GM21737 (cell line): ENCODE data around the gene GRIK2.
"Not testable (repeated sequence)": the region's sequence is repeated elsewhere in the genome, so short reads cannot be mapped to it uniquely, and the experiment has no call there.

ENCODE experiments used
- ATAC-seq: cut with Tn5 transposase; IDR thresholded peaks from one replicate; pipeline ENCODE4 v1.9.1; 2021; ENCODE audit warnings: mild to moderate bottlenecking, moderate library complexity; ENCODE audit not compliant: unreplicated experiment

GRIK2 gene

DNA sequence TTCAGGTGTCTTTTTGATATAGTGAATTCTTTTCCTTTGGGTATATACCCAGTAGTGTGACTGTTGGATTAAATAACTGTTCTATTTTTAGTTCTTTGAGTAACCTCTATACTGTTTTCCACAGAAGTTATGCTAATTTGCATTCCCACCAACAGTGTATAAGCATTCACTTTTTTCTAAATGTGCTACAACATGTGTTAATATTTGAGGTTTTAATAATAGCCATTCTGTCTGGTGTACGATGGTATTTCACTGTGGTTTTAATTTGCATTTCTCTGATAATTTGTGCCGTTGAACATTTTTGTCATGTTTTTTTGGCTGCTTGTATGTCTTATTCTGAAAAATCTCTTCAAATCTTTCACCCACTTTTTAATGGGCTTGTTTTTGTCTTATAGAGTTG is 563.5 kb downstream of the GRIK2 start:
- no peak for ATAC-seq

DNA sequence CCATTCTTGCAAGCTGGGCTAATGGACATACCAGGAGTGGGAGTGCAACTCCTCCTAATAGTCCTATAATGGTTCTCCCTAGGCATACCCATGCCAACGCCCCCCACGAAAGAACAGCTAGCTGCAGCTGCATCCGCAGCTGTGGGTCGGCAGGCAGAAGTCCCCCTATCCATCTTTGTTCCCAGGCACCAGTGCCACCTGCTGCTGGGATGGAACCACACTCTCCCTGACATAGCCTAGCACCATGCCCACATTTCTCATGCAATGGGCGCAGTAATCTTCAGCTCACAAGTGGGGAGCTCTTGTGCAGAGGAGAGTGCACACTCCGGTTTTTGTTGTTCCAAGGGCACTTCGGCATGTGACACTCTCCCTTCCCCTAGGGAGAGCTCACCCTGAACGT is 567.8 kb downstream of the GRIK2 start:
- ATAC-seq: no peak

DNA sequence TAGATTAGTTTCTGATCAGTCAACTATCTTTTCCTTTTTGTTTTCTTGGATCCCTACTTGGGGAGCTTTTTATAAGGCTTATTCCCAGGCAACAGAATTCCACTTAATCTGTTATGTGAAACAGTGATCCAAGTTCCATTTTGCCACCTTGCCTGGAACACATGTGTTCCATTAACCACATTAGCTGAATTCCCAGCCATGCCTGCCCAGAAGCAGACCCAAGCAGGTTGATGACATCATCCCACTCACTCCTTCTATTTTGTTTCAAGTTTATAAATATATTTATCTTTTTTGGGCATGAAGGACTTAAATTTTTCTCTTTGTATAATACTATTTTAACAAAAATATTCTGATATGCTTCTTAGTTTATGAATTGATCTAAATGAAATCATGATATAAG is 587.4 kb downstream of the GRIK2 start:
- ATAC-seq: no peak

DNA sequence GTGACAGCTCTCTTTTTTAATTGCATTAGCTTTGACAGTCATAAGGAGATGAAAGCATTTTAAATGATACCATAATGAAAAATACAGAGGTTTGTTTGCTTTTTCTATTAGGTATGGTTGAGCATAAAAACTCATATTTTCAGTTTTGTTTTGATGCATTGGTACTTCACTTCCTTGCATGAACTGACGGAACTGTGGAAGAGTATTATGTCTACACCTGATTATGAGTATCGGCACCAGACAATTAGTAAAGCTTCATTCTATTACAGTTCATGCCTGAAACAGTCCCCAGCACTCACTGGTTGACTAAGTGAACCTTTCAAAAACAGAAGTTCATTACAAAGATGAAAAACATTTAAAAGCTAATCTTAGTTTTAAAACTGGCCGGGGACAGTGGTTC is 593.0 kb downstream of the GRIK2 start:
- no peak for ATAC-seq

DNA sequence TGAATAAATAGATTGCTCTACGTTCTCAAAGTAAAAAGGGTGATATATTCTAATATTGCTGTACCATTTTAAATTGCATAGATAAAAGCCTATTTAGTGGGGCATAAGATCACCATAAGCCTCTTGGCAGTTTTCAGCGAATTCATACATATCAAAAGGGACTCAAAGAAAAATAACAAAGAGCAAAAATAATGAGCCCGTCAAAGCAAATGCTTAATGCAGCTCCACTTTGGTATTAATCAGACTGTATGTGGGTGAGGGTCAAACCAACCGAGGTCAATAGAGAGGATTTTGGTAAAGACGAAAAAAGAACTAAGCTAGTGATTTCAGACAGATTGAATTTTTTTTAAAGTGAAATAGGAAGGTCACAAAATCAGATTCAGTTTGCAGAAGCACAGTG is 598.8 kb downstream of the GRIK2 start:
- ATAC-seq: no peak

DNA sequence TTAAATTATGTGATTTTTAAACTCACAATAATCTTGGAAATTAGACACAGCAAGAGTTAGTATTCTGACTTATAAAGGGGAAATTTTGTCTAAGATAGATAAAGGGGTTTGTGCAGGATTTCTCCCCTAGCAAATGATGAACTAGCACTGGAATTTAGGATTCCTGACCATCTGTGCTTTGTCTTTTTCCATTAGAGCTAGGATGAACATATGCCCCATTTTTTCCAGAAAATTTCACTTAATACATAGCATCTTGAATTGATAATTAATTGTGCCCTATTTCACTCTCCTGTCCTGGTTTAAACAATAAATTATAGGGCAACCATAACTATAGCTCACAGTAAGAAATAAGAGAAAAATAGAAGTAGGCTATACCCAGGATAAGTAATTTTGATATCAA is 601.0 kb downstream of the GRIK2 start:
- no peak for ATAC-seq

DNA sequence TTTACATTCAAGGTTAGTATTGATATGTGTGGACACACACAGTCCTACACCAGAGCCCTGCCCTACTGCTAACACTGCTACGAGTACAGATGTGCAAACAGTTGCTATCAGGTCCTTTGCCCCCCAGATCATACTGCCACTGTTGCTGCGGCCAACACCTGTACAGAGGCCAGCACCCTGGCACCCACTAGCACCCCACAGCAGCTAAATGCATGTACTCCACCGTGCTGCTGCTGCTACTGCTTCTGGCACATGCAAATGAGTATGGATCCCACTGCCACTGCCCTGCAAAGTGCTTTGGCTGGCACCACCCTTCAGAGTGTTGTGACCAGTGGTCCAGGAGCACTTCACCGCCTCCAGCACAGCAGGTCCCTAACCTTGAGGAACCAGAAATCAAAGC is 621.9 kb downstream of the GRIK2 start:
- no peak for ATAC-seq

DNA sequence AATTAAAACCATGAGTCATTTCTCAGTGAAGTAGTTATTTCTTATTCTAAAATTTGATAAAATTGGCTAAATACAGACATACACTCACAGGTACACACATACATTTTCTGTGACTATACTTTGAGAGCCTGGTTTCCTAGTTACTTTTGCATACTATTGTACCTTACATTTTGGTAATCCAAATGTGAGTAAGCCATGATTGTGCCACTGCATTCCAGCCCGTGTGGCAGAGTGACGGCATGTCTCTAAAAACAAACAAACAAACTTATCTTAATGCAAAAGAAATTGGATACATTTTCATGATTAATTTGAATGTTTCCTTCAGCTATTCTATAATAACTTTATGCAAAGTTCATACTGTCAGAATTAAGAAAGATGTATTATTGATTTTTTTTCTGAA is 628.8 kb downstream of the GRIK2 start:
- ATAC-seq: no peak

DNA sequence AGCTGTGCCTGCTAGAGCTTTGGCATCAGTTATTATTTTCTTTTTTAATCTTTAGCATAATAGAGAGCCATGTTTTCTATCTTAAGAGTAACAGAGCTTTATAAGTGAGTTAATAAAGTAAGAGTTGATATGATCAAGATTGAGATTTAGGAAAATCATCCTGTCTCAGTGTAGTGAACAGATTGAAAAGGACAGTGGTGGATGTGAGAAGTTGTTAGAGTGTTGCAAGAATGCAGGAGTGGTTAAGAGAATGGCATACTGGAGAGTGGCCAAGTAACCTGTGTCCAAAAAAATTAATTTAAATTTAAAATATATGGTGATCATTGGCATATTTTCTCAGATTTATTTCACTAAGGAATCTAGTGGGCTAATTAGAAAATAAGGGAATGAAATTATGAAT is 629.3 kb downstream of the GRIK2 start:
- no peak for ATAC-seq

DNA sequence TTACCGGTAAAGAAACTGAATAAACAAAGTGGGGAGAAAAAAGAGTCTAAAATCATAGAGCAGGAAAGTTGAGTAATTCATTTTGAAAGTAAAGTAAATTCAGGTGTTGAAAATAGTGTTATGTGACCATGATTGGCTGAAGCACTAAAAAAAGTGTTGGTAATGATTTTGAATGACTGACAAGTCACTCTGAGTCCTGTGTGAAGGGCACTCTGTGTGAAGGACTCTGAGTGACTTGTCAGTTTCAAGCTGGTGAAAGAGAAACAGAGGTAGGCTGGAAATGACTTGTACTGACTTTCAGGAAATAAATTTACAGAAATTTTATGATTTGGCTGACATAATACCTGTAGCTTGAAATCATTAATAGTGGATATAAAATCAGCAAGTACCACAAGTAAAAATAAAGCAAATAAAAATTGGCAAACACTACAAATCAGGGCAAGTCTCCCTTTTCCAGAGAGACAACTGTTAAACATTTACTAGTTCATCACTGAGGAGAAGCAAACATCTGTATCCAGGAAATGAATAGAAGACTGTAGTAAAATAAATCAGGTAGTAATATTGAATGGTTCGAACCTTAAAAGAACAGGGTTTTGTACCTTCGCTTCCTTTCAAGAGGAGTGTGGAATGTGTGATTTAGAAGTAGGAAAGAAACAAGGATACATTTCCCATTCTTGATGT is 630.6 kb downstream of the GRIK2 start:
- ATAC-seq: no peak

DNA sequence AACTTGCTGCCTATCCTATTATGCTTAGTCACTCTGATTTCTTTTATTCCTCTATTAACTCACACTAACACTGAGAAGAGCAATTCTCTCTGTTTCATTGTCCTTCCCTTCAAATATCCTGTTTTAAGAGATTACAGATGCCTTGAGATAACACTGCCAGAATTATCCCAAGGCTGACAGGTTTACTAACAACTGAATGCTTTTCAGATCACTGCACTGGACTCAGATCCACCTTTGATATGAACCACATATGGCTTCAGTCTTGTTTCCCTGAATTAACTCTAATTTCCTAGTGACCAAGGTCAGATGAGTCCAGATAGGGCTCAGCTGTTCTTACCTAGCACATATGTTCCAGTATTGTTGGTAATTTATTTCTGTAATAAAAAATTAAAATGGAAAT is 633.1 kb downstream of the GRIK2 start:
- no peak for ATAC-seq

DNA sequence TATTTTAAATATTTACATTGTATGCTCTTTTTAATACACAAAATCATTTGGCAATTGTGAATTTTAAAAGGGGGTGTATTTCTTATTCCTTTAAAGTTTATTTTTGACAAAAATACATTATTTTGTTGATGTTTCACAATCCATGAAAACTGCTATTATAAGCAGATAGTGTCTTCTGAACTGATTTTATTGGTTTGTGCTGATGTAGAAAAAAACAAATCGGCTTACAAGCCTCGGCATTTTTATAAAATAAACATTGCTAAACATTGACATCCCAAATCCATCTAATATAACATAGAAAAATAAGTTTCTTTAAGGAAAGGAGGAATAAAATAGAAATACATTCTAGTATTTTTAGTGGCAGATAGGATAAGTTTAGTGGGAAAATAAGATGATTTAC is 634.7 kb downstream of the GRIK2 start:
- no peak for ATAC-seq

DNA sequence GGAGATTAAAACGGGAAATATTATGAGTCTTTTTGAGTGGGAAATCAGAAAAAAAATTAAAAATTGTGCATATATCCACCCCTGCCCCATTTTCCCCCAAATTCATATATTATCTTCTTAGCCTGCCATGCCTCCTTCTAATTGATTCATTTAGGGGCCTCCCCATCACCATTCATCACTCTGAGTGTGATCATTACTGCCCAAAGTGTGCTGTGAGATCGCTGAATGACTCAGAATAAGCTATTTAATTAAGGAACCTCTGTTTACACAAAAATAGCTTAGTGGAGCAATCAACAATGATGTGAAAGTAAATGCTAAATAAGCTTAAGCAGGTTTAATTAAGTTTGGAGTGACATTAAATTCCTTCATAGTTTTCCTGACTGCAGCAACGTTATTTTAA is 645.5 kb downstream of the GRIK2 start:
- no peak for ATAC-seq

DNA sequence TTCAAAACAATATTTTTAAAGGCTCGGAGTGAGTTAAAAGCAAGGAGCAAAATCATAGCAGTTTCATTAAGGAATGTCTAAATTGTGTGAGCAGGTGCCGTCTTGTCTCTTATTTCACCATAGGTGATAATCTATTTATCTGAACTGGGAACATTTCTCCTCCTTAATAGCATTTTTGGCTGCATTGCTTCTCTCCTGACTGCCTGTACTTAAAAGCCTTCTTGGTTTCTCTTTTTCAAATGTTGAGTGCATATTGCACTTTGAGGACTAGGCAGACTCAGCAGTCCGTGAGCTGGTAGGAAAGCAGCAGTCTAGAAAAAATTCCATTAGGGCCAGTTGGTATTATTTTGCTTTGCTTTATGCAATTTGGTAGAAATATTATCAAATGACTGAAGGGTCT is 645.9 kb downstream of the GRIK2 start:
- ATAC-seq: no peak

DNA sequence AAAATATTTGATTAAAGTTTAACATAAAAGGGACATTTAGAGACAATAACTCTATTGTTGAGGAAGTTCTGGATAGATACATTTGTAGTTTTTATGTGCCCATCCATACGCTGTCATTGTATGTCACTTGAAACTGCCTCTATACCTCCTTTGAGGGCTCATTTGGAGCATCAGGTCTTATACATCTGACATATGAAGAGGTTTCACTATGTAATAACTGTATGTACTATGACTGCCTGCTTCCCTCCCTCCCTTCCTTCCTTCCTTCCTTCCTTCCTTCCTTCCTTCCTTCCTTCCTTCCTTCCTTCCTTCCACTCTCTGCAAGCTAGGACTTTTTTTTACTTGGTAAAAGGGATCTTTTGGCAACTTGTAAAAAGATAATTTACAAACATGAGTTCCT is 657.5 kb downstream of the GRIK2 start:
- no peak for ATAC-seq

DNA sequence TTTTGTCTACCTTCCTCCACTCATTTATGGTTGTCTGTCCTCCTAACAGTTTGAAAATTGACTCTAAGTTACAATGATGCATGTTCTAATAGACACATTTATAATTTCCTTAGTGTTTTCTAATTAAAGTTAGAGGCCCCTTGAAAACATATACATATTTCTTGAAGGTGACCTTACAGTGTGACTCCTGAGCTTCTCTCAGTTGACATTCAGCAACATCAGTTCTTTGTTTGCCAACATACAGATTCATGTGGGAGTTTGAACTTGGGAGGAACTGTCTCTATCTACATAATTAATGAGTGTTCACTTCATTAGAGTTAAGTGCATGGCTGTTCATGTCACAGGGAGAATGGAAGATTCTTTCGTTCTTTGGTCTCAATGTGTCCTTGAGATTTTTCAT is 658.2 kb downstream of the GRIK2 start:
- no peak for ATAC-seq

DNA sequence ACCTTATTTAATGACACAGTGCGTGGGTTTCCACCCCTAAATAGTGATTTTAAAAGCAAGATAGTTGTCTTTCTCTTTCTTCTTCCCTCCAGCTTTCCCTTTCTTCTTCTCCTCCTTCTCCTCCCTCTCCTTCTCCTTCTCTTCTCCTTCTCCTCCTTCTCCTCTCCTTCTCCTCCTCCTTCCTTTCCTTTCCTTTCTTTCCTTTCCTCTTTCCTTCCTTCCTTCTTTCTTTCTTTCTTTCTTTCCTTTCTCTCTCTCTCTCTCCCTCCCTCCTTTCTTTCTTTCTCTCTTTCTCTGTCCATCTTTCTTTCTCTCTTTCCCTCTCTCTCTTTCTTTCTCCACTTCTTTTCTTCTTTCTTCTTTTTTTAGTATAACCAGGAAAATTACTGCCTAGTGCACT is 670.6 kb downstream of the GRIK2 start:
- no peak for ATAC-seq

DNA sequence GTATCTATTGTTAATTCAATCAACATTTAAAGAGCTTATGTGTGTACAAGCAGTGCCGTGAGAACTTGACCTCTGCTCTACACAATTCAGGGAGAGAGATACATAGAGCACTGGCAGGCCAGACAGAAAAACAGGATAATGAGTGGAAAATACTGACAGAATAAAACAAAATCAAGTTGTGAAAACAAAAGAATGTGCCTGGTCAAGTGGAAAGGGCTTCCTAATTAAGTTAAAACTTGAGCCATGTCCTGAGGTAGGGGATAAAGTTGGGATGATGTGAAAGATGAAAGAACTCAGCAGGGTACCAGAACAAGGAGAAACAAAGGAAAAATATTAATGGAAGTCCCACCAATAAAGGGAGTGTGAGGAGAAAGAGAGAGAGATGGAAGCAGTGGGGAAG is 672.8 kb downstream of the GRIK2 start:
- ATAC-seq: no peak

DNA sequence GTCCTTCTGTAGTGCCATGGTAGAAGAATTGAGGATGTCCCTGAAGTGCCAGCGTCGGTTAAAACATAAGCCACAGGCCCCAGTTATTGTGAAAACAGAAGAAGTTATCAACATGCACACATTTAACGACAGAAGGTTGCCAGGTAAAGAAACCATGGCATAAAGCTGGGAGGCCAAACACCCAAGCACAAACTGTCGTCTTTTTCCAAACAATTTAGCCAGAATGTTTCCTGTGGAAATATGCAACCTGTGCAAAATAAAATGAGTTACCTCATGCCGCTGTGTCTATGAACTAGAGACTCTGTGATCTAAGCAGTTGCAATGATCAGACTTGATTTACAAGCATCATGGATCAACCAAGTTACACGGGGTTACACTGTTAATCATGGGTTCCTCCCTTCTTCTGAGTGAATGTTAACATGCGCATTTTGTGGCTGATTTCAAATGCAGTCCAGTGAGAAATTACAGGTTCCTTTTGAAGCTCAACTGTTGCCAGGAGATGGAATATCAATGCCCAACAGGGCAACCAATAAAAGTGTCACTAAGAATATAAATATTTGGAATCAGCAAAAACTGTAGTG is 674.9 kb downstream of the GRIK2 start:
- no peak for ATAC-seq

DNA sequence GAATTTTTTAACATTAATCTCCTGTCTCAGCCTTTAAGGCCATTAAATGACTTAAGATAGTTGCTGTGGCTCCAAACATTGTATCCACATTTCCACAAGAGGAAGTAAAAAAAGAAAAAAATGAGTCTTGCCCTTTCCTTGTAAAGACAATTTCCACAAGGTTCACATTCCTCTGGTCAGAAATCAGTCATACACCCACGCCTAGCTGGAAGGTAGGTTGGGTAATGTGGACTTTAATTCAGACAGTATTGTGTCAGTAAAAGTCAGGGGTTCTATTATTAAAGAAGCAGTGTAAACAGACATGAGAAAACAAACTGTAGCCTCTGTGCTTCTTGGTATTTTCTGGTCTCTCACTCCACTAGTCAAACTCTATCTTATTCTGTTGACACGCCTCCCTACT is 682.0 kb downstream of the GRIK2 start:
- no peak for ATAC-seq

DNA sequence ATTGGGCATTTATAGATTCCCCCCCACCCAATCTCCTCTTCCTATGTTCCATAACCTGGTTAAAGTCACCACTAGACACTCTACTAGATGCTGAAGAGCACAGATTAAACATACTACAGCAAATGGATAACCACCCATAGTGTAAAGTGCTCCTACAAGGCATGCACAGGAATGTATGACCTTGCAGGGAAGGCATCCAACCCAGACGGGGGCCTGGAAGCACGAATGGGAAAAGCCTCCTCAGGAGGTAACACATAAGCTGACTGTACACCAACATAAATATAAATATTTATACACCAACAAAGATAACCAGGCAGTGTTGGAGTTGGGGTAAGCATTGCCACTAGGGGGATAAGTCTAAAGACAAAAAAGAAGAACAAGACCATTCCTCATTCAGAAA is 691.7 kb downstream of the GRIK2 start:
- no peak for ATAC-seq

DNA sequence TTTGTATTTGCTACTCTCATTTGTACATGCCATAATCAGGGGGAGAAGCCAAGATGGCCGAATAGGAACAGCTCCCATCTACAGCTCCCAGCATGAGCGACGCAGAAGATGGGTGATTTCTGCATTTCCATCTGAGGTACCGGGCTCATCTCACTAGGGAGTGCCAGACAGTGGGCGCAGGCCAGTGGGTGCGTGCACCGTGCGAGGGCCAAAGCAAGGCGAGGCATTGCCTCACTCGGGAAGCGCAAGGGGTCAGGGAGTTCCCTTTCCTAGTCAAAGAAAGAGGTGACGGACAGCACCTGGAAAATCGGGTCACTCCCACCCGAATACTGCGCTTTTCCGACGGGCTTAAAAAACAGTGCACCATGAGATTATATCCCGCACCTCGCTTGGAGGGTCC is 694.7 kb downstream of the GRIK2 start:
- not testable (repeated sequence) for ATAC-seq

DNA sequence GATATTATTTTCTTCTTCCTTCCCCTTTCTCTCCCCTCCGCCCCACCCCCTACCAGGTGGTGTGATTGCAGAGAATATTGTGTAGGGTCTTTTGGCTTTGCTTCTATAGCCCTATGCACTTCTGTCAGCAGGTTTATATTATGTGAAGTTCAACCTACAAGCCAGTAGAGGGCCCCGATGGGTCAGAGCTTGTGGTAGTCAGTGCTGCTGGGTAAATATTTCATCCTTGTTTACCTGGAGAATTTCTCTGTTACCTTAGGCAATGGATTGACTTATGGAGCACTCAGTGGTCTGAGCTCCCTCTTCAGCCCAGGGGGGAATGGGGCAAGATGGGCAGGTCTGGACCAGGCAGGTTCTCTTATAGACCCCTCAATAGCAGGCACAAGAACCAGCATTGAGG is 720.9 kb downstream of the GRIK2 start:
- no peak for ATAC-seq
